MV-4-11 (cell line): ENCODE results near the gene CAP1.
"Not testable (repeated sequence)": the region's sequence is repeated elsewhere in the genome, so short reads cannot be mapped to it uniquely, and the experiment has no call there.

Experiments used
- DNase-seq: peaks from one replicate; lab custom pipeline; 2025; lab: John Stamatoyannopoulos, UW

Gene CAP1, protein sequence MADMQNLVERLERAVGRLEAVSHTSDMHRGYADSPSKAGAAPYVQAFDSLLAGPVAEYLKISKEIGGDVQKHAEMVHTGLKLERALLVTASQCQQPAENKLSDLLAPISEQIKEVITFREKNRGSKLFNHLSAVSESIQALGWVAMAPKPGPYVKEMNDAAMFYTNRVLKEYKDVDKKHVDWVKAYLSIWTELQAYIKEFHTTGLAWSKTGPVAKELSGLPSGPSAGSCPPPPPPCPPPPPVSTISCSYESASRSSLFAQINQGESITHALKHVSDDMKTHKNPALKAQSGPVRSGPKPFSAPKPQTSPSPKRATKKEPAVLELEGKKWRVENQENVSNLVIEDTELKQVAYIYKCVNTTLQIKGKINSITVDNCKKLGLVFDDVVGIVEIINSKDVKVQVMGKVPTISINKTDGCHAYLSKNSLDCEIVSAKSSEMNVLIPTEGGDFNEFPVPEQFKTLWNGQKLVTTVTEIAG

DNA sequence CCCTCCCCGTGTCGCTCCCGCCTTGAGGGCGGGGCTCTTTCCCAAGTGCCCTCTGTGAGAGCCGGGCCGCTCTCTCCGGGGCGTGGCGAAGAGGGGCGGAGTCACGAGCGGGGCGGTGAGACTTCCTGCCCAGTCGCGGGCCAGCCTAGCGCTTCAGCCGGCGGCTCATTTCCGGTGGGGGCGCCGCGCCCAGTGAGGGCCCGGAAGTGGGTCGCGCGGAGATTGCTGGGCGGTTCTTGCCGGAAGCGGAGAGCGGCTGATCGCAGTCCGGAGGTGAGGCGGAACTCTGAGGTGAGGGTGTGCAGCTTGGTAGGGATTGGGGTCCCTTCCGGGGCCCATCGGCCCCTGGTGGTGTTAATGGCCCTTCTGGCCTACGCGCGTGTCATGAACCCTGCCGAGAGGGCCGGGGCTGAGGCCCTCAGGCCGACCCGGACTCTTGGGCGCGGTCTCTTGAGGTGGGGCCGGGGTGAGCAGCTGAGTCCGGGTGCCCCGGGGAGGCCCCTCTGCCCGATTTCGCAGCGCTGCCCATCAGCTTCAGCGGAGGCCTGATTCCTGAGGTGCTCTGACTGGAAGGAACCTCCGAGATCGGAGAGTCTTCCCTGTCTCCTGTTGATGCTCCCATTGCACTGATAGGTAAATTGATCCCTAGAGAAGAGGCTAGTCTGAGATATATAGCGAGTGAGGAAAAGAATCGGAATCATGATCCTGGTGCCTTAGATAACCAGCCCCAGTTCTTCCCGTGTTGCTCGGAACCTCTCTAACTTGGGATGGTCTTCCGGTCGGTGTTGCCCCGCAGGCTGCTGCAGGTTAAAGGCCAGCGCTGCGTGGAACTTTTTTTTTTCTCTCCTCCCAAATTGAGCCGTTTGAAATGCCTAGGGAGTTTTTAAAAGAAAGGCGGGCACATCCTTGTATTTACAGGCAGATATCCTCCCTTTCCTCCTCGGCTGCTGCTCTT lies at the start of gene CAP1:
Gene CAP1, plus strand, starts transcription at position 219 of the 955 bp plus-strand sequence. CDS start 18,618 bp downstream, outside the sequence.
- peak; percentile 98 for DNase-seq

- peak; percentile 73 for DNase-seq
Measured at GRCh38 chr1:39992234-39992633, 48.3 kb upstream of the CAP1 start.

GRCh38 chr1:39992888-39993287 lies 47.6 kb upstream of the CAP1 start:
- no peak for DNase-seq

DNA sequence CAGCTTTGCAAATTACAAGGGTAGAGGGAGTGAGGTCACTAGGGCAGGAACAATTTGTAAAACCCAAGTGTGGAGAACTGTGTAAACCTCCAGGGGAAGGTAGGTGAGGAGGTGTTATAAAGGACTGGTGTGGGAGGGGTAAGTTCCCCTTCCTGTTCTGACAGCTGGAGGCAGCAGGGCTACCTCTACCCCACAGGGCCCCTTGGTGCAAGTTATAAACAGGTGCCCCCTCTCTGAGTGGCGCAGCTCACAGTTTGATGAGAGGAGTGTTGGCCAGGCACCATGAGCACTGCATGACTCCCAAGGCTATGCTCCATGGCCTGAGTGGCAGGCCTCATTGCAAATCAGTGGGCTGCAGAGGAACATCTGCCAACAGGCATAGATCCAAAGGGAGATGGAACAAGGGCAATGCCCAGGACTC lies 44.5 kb upstream of the CAP1 start:
- DNase-seq: no peak

GRCh38 chr1:39996396-39997004 lies 44.0 kb upstream of the CAP1 start:
- DNase-seq: no peak

- DNase-seq: no peak
Measured at GRCh38 chr1:40001456-40001855, 39.1 kb upstream of the CAP1 start.

DNA sequence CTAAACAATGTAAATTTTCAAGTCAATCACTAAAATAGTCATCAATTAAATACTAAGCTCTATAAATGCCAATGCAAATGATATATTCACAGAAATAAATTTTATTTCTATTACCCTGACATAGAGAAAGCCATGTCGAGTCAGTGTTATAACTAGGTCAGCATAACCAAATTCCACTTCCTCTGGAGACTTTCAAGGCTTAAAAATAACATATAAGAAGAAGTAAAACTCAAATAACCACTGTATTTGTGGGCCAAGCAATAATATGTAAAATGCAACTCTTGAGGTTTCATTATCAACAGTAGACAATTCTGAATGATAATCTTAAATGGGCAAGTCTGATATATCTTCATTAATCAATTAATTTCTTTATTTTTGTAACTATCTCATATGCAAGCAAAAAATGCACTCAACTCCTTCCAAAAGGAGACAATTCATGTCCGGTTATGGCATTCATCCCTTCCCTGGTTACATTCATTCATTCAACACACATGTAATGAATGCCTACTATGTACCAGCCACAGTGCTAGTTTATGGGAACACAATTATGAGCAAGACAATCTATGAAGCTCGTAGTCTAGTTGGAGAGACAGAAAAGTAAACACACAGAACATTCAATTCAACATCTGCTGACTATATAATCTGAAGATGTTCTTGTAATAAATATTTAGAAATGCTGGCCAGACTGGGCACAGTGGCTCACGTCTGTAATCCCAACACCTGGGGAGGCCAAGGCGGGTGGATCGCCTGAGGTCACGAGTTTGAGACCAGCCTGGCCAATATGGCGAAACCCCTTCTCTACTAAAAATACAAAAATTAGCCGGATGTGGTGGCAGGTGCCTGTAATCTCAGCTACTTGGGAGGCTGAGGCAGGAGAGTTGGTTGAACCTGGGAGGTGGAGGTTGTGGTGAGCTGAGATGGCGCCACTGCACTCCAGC lies 37.1 kb upstream of the CAP1 start:
- DNase-seq: peak; percentile 83

GRCh38 chr1:40004857-40005256 lies 35.7 kb upstream of the CAP1 start:
- DNase-seq: no peak

GRCh38 chr1:40007481-40008034 lies 33.0 kb upstream of the CAP1 start:
- DNase-seq: not testable (repeated sequence)

- no peak for DNase-seq
Measured at GRCh38 chr1:40011198-40011597, 29.3 kb upstream of the CAP1 start.

GRCh38 chr1:40014253-40014706 lies 26.2 kb upstream of the CAP1 start:
- DNase-seq: peak; percentile 40

DNA sequence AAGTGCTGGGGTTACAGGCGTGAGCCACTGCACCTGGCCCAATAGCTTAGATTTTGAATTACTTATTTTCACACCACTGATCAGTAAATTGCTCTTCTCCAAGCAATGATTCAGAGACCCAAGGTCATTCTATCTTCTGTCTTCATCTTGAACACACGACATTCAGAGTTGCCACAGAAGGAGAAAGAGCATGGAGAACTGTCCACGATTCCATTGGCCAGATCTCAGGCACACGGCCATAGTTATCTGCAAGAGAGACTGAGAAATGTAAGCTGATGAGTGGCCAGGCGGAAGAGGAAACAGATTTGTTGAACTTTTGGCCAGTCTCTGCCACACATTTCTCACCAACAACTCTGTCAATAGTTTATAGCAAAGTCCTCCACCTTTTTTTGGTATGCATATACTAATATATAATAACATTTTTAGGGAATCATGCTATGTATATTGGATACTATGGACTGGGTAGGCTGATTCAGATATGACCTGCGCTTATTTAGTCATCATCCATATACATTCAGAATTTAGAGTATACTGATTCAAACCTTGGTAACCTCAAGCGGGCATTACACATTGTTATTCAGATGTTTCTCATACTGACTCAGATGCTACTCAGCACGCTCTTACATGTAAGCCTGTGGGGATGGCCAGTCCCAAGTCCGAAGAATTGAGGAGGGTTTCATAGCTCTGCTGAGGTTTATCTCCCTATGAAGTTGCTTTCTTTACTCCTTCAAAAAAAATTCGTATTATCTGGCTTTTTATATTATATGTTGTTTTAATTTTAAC lies 25.5 kb upstream of the CAP1 start:
- no peak for DNase-seq

DNA sequence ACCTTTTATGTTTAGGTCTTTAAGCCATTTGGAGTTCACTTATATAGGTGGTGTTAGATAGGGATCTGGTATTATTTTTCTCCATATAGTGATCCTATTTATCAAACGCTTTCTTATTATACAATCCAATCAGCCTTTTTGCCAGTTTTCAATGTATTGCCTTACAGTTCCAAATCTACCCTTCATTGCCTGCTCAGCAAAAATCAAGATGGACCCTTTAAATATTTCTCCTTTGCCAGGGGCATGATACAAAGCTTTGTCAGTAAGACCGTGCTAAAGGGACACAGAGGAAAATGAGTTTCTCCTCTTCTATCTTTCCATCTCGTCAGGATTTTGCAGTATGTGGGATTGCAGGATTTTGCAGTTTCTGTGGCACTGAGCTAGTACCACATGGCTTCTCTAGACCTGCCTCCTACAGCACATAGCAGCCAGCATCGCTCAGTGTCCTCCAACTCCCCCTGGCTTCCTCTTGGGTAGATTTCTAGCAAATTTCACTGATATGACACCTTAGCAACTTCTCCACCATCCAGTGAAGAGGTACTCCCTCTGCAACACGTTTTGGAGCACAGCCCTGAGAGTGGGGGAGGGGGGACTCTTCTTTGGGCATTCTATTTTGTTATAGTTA lies 22.5 kb upstream of the CAP1 start:
- DNase-seq: no peak

- DNase-seq: no peak
Measured at GRCh38 chr1:40020447-40021085, 20.0 kb upstream of the CAP1 start.

DNA sequence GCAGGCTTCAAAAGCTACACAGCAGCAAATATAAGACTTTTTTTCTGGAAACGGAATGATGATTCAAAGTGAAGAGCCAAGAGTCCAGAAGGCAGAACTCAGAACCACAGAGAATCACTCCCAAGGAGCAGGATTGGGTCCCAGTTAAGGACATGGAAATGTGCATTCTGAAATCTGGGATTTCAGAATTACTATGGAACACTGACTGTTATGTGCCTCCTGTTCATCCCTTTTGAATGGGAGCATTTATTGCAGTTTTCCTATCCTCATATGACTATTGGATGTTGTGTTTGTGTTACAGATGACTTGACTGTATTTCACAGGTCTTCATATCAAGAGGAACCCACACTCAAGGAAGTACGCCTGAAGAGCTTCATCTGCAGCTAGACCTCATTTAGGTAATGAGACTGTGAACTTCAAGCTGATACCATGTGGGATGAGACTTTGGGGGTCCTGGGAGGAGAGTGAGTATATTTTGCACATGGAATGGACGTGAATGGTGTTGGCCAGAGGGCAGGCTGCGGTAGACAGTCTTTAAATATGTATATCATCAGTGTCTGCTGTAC lies 17.1 kb upstream of the CAP1 start:
- DNase-seq: no peak

- no peak for DNase-seq
Measured at GRCh38 chr1:40024671-40025070, 15.9 kb upstream of the CAP1 start.

- DNase-seq: no peak
Measured at GRCh38 chr1:40027647-40028046, 12.9 kb upstream of the CAP1 start.

DNA sequence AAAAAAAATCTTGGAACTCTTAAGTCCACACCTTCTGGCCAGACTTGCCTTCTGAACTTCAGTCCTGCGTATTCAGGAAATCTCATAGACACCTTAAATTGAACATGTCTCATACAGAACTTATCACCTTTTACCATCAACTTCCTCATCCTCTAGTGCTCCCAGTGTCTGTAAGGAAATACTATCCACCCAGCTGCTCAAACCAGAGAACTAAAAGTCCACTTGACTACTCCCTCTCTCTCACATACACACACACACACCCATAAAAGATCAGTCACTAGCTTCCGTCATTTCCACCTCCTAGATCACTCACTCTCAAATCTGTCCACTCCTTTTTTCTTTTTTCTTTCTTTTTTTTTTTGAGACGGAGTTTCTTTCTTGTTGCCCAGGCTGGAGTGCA lies 10.9 kb upstream of the CAP1 start:
- DNase-seq: no peak
